NCI-H2227 (cell line): ENCODE data around the gene MGAT4A.
"Not testable (repeated sequence)": the region's sequence is repeated elsewhere in the genome, so short reads cannot be mapped to it uniquely, and the experiment has no call there.

Source experiments
- DNase-seq: peaks from one replicate; lab custom pipeline; 2025; ENCODE audit not compliant: unreplicated experiment; lab: John Stamatoyannopoulos, UW

The MGAT4A gene

GRCh38 chr2:98608116-98608961, 122.6 kb downstream of the MGAT4A start, which contains the start of the genes COA5 and UNC50:
COA5 (minus strand) TSS chr2:98608512; CDS start chr2:98608405, 107 bp downstream.
UNC50 (plus strand) TSS chr2:98608589; CDS start chr2:98609760, 1,171 bp downstream.
- DNase-seq = peak; percentile 94

DNA sequence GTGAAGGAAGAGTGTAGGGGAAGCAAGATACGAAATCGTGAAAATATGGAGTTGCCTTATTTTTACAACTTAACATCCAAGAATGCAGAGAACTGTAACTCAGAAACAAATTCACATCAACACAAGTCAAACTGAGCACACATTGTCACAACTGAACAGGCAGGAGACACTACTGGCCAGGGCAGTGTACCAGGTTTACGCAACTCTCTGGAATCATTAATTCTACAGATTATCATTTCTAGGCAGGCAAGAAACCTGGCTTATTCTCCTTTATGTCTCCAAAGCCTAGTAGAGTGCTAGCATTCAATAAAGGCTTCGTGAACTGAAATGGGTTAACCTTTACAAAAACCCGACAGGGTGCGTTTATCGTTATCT, 123.2 kb downstream of the MGAT4A start:
- no peak for DNase-seq

DNA sequence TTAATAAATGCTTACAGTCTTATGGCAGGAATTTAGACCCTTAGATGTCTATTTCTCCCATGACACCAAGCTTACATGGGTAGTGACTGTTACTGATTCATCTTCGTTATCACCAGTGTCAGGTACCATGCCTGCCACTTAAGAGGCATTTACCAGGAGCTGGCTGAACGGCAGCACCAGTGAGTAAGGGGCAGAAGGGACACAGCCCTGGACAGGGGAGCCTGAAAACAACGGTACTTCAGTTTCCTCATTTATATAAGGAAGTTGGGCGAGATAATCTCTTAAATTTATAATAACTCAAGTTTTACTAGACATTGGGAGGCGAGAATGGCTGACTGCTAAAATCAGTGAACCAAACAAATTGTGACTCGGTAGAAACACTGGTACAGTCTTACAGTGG, 123.8 kb downstream of the MGAT4A start:
- DNase-seq = no peak

- no peak for DNase-seq
Observed at GRCh38 chr2:98606431-98606830, 124.5 kb downstream of the MGAT4A start.

- DNase-seq = no peak
Observed at GRCh38 chr2:98605076-98605475, 125.9 kb downstream of the MGAT4A start.

DNA sequence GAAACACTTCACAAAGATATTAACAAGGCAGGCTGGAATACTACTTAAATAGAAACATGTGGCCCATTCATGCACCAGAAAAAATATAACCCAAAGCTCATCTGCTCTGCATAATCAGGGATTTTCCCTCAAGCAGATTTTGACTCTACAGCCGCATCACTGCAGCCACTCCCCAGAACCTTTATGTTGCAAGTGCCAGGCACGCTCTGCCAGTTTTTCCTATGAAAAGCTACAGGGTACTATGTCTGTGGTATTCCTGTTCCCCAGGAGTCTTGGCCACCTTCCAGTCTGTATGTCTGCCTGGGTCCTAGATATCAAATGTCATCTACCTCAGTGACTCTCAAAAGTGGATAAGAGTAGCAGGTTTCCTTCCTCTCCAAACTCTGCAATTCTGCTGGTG, 126.4 kb downstream of the MGAT4A start:
- DNase-seq = no peak

DNA sequence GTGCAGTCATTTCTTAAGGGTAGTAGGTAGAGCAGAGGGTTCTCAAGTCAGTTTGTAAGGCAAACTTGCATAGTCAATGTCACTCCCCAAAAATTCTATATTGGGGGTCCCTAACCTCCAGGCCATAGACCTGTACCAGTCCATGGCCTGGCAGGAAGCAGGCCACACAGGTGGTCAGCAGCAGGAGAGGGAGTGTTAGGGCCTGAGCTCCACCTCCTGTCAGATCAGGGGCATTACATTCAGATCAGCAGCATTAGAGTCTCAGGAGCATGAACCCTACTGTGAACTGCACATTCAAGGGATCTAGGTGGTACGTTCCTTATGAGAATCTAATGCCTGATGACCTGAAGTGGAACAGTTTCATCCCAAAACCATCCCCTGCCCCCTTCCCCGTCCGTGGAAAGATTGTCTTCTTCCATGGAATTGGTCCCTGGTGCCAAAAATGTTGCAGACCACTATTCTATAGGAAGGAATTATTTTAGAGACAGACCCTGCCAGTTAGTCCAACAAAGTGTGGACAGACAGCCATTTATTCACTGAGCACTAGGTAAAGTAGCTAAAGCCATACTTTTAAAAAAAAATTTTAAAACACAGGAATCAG, 129.3 kb downstream of the MGAT4A start:
- peak; percentile 25 for DNase-seq

DNA sequence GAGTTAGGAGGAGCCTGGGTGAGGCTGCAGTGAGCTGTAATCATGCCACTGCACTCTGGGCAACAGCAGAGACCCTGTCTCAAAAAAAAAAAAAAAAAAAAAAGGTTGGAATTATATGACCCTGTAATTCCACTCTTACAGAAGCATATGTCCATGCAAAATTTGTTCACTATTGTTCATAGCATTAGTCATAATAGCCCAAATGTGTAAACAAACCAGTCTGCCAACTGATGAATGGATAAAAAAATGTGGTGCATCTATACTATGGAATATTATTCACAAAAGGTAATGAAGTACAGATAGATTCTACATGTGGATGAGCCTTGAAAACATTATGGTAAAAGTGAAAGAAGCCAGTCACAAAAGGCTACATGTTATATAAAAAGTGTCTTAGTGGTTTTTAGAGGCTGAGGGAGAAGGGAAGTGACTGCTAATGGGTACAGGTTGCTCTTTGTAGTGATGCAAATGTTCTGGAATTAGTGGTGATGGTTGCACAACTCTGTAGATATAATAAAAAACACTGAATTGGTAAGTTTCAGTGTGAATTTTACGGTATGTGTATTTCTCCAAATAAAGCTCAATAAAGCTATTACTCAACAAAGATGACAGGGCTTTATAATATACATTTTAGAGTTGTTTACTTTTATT, 132.0 kb downstream of the MGAT4A start:
- DNase-seq = no peak

- DNase-seq = not testable (repeated sequence)
Observed at GRCh38 chr2:98594665-98595064, 136.3 kb downstream of the MGAT4A start.

- DNase-seq = no peak
Observed at GRCh38 chr2:98592565-98592964, 138.4 kb downstream of the MGAT4A start.

- DNase-seq = no peak
Observed at GRCh38 chr2:98589489-98589888, 141.4 kb downstream of the MGAT4A start.

GRCh38 chr2:98588880-98589431, 142.0 kb downstream of the MGAT4A start:
- no peak for DNase-seq

DNA sequence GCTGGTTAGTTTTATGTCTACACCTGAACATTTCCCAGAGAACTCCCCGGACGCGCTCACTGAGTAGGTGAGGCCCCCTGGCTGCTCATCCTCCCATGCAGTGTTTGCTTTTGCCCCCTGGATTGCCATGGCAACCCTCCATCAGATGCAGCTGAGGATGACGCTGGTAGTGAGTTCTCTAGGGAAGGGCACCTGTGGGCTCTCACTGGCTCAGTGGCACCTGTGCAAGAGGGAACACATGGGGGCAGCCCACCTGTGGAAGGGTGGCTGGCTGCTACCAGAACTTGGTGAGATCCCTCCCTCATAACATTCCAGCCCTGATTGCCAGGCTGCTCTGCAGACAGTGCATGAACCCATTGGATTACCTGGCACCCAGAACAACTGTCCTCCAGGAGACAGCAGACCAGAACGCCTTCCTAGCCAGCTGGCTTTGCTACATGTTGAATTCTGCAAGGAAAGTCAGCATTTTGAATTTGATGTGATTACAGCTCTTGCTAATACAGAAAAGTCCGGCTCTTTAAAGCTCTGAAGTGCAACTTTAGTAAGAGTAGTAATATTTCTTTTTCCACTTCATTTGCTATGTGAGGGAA, 144.3 kb downstream of the MGAT4A start:
- DNase-seq = no peak

- no peak for DNase-seq
Observed at GRCh38 chr2:98585386-98585785, 145.5 kb downstream of the MGAT4A start.

DNA sequence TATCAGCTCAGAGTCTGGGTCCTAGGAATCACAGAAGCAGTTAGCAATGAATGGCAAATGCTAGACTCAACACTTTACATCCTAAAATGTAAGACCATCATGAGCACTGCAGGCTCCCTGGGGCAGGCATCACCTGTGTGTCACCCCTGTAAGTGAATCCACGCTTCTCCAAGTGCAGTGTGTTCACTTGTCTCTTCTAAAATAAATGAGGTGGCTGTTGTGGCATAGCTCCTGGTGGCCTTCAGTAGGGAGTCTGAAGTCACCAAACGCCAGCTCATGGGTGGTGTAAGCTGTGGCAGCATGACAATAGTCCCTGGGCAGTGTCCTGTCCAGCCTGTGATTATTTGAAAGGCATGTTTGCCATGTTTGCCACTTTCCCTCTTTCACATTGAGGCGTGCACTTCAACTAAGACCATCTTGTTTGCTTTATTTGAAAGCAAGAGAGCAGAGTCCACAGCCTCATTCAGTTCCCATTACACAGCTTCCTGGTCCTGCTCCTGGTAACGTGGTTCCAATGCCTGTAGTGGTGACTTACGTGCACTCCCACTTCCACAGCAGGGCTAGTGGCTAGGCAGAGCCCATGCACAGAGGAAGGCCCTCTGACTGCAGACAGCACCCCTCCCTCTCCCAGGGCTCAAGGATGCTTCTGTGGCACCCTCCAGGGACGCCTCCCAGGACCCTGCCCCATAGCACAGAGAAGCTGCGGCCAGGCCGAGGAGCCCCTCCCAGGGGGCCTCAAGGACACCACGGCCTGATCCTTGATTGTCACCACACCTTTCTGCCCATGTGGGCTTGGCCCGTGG, 146.9 kb downstream of the MGAT4A start:
- no peak for DNase-seq

DNA sequence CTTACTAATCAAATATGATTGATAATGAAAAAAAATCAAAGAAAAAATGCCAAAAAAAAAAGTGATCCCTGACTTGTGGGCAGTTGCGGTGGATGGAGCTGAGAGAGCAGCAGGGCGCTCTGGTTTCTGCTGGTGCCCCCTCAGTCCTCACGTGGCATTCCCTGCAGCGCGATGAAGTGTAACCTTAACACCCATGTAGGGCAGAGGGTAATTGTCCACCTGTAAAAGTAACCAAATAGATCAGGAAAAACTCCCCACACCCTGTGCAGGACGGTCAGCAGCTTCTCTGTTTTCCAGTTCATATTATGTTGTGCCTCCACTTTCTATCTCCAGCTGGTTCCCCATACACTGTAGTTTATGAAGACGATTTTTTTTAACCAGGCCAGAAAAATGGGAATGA, 147.7 kb downstream of the MGAT4A start:
- DNase-seq = no peak

DNA sequence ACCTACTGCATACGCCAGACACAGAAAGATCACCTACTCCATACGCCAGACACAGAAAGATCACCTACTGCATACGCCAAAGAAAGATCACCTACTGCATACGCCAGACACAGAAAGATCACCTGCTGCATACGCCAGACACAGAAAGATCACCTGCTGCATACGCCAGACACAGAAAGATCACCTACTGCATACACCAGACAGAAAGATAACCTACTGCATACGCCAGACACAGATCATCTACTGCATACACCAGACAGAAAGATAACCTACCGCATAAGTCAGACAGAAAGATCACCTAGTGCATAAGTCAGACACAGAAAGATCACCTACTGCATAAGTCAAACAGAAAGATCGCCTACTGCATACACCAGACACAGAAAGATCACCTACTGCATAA, 148.4 kb downstream of the MGAT4A start:
- DNase-seq = no peak

- DNase-seq = no peak
Observed at GRCh38 chr2:98580656-98581284, 150.2 kb downstream of the MGAT4A start.

DNA sequence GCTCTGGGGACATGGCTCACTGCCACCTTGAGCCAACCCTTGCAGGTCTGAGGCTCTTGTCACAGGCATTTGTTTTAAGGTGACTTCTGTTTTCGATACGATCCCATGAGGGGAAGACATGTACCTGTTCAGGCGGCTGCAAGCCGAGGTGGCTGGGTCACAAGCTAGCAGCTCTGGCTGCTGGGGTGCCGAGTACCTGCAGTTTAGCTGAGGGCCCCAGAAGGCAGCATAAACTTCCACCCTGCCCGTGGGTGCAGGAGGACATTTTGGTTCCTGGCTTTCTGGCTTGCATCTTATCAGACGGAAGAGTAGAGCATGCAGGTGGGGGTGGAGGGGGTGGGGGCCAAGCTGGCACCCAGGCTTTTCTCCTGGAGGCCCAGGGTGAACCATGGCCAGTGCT, 151.0 kb downstream of the MGAT4A start:
- no peak for DNase-seq

DNA sequence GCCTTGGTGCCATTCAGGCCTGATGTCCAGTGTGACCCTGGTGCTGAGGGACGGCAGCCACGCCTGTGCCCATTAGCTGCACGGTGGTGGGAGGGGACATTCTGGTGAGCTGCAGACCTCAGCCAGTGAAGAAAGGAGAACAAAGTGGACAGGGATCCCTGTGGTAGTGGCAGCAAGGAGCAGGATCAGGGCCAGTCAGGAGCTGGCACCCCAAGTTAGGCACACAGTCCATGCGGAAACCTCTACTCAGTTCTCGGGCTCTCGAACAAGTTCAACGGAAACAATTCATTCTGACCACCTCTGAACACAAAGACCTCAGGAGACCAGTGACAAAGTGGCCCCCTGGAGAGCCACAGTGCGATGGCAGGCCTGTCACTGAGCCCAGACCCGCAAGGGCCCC, 152.7 kb downstream of the MGAT4A start:
- DNase-seq = no peak
